Right kidney (tissue), 1 donor: Measurements from ENCODE around the gene KLHDC8A.
"Not testable (repeated sequence)": the region's sequence is repeated elsewhere in the genome, so short reads cannot be mapped to it uniquely, and the experiment has no call there.

Experiments used
- DNase-seq: peaks from one replicate; pipeline ENCODE4 v3.0.0-alpha.2; 2016

KLHDC8A gene

GRCh38 chr1:205318231-205318991, 38.3 kb downstream of the KLHDC8A start:
- DNase-seq = no peak

DNA sequence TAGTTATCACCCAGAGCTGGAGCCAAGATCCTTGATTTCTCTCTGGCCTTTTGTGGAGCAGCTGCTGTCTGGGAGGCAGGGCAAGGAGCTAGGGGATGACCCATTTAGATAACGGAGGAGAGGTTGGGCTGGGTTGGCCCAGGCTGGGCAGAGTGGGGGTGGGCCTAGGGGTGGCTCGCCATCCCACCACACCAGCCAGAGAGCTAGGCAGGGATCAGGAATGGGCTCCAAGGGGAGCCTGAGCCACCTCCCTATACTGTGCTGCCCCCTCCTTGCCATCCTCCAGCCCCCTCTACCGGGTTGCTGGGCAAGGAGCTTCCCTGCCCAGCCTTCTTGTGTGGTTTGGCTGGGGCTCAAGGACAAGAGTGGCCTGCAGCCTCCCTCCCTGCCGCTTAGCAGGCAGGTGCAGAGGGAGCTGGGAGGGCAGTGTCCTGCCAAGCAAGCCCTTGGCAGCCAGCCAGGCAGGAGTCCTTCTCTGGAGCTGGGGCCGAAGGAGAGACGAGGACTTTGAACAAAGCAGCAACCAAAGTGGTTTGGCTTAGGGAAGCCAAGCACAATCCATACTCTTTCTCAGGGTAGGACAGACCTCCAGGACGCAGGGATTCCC, 39.3 kb downstream of the KLHDC8A start:
- DNase-seq = peak; percentile 50

DNA sequence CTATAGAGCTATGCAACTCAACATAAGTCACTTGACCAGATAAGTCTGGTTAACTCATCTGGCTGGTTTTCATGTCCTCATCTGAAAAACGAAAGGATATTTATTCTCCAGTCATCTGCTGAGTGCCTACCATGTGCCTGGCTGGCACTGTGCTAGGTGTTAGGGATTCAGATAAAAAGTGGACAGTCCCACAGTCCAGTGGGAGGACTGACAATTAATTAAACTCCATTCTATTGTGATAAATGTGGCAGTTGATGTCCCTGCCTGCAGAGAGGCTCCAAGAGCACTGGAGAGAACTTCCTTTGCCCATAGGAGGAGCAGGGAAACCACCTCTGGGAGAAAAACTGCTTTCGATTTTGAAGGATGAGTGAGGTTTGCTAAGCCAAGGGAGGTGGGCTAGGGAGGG, 40.6 kb downstream of the KLHDC8A start:
- no peak for DNase-seq

- DNase-seq = no peak
These were observed 41.6 kb downstream of the KLHDC8A start for GRCh38 chr1:205315008-205315618.

DNA sequence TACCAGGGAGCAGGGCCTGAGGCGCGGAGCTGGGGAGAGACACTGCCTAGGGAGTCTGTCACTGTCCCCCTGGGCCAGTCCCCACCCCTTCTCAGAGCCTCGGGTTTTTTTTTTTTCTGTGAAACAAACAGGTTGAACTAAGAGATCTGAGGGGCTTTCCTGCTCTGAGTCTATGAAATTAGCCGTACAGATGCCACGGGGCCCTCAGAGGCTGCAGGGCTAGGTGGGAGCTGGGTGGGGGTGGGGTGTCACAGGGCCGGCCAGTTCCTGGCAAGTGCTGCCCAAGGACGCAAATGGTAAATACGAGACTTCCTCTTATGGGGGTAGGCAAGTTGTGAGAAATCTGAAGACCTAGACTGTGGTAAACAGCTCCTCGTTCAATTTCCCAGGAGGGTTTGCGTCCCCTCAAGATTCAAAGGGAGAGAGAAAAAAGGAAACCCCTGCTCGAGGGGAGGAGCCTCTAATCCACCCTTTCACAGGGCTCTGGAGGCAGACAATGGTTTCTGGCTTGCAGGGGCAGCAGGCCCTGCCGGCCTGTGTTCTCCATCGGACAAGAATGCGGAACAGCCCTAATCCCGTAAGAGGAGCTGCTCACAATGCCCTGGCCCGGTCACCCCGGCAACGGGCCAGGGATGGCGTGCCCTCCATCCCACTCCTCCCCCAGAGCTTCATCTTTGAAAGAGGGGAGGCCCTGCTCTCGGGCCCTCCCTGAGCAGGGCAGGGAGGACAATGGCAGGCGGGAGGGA, 43.0 kb downstream of the KLHDC8A start:
- peak; percentile 76 for DNase-seq

DNA sequence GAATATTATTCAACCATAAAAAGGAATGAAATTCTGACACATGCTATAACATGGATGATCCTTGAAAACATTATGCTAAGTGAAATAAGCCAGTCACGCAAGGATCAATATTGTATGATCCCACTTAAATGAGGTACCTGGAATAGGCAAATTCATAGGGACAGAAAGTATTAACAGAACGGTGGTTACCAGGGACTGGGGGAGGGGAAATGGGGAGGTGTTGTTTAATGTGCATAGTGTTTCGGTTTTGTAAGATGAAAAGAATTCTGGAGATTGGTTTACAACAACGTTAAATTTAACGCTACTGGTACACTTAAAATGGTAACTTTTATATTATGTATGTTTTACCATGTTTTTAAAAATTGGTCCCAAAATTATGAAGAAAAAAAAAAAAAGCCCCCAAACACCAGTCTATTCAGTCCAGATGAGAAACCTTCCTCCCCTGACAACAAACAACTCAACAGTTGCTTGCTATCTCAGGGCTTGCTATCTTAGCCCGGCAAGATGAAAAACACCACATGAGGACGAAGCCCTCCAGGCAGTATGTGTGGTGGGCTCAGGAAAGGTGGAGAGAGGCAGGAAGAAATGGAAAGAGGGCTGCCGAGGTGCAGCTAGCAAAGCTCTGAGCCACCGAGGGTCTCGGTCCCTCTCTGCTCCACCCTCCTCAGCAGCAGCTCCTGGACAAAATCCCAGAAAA, 43.7 kb downstream of the KLHDC8A start:
- DNase-seq = no peak

GRCh38 chr1:205310976-205311704, 45.6 kb downstream of the KLHDC8A start:
- no peak for DNase-seq

DNA sequence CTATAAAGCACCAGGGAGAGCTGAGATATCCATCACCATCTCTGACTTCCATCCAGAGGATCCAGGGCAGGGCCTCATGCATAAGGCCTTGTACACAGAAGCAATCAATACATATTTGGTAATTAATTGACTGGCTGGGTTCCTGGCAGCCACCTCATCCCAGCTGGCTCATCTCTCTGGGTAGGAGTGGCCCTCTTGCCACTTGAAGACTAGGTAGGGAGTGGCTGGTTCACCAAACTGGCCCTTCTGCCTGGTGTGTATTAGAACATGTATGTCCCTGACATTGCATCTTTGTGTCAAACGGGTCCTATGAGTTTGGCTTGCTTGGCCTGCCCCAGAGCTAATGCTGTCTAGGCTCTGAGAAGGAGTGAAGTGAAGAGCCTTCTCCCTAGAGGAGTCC, 47.0 kb downstream of the KLHDC8A start:
- DNase-seq = no peak

DNA sequence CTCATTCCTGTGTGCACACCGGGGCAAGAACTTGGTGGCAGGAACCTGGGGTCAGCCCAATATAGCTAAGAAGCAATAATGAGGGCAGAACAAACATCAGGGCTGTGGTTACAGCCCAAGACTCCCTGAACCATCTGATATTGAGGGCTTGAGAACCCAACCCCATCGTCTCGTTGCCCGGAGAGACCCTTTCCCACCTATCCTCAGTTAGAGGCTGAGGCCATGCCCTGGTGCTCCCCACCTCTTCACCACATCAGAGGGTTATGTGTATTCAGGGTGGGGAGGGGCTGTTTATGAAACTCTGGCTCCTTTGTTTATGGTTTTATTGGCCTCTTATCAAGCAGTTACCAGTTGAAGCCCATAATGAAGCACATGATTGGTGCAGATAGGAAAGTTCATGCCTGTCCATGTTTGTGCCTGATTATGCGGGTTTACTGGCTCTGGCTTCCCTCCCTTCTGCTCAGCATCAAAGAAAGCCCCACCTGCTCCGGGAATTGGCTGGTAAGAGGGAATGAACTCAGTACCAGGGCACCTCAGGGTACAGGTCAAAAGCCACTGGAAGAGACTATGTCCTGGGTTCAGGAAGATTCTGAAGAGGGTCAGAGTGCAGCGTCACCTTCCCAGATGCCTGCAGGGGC, 49.7 kb downstream of the KLHDC8A start:
- no peak for DNase-seq

DNA sequence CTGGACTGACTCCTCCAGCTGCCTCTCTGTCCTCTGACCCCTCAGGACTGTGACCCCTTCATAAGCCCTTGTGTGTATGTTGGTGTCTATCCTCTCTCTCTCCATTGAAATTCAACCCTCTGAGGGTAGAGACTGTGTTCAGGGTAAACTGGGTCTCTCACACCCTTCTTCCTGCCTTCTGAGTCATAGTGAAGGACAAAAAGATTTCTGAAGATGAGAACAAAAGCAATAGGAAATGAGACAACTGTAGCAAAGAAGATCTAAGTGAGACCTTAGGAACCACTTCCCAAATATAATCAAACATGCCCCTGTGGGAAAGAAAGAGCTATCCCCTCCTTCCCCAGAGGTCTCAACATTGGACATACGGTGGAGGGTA, 52.0 kb downstream of the KLHDC8A start:
- DNase-seq = no peak

DNA sequence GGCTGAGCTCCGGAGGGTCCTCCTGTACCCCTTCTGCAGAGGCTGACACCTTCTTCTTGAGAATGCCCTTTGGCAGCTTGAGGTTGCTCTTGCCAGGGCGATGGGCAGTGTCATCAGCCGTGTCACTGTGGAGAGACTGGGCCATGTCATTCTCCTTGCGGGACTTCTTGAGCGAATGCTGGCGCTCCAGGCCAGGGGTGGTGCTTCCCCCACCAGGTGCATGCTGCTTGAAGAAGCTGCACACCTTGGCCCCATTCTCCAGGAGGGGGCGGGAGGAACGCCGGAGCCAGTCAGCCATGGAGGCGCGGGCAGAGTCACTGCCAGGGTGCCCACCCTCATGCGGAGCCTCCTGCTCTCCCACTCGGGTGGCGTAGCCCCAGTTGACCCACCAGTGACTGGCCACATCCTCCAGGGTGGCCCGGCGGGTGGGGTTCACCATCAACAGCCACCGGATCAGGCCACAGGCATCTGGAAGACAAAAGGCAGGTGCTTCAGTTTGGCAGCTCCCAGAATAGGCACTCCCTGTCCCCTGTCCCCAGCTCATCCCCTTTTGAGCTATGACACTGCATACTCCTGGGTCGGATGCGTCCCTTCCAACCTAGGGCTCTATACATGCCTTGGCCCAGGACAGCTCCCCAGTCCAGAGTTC, 52.6 kb downstream of the KLHDC8A start:
- DNase-seq = no peak

- DNase-seq = no peak
These were observed 53.4 kb downstream of the KLHDC8A start for GRCh38 chr1:205303247-205303888.

DNA sequence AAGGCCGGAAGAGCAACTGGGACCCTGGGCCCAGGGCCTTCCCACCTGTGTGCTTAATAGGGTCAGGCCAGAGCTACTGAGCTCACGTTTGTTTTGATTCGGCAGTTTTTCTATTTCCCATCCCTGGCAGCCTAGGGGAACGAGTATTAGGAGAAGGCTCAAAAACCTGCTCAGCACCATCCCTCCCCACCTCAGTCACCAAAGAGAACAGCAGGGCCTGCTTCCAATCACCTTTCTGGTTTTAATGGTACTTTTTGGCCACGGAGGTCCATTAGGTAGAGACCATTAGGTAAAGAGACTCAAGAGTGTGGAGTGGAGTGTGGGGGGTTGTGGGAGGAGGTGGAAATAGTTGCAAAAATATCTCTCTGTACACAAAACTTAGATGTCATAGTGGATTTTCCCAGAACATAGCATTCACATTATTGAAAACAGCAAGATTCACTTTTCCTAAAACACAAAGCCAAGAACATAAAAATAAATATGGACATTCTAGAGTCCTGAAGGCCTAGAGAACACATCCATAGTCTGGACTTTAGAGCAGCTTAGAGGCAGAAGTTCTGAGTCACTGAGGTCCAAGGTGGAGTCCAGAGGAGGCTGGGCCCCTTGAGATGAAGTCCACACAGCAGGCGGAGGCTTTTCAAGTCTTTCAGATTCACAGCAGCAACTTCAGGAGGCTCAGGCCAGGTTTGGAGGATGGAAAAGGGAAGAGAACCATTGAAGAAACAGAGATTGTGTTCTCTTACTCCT, 54.7 kb downstream of the KLHDC8A start:
- no peak for DNase-seq

DNA sequence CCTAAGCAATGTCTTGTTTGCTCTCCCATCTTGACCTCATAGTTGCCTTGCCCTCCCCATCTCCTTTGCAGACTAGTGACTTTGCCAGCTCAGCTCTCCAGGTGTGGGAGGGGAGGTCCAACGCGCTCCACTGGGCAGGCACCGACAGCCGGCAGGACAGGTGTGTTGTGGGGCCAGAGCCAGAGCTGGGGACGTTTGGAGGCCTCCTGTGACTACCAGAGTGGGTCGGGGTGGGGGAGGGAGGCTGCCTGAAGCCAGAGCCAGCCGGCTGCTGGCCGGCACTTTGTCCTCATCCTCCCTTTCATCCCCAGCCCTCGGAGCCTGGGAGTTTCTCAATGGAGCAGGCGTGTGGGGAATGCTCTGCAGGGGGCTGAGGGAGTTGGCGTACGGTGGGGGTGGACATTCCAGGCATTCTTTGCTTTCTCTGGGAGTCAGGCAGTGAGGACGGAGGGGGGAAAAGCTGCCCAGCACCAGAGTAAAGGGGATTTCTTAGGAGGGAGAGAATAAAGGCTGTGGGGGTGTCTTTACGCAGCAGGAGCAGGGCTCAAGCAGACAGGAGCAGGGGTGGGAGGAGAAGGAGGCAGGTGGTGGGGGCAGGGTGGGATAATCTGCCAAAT, 55.4 kb downstream of the KLHDC8A start:
- peak; percentile 82 for DNase-seq

DNA sequence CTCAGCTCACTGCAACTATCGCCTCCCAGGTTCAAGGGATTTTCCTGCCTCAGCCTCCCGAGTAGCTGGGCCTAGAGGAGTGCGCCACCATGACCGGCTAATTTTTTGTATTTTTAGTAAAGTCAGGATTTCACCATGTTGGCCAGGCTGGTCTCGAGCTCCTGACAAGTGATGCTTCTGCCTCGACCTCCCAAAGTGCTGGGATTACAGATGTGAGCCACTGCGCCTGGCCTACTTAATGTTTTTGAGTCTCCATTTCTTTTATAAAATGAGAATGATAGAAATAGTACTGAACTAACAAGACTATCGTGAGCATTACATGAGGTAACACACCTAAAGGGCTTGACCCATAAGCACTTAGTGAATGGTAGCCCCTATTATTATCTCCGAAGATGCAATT, 56.6 kb downstream of the KLHDC8A start:
- DNase-seq = no peak

- peak; percentile 63 for DNase-seq
These were observed 58.3 kb downstream of the KLHDC8A start for GRCh38 chr1:205298191-205298994.

DNA sequence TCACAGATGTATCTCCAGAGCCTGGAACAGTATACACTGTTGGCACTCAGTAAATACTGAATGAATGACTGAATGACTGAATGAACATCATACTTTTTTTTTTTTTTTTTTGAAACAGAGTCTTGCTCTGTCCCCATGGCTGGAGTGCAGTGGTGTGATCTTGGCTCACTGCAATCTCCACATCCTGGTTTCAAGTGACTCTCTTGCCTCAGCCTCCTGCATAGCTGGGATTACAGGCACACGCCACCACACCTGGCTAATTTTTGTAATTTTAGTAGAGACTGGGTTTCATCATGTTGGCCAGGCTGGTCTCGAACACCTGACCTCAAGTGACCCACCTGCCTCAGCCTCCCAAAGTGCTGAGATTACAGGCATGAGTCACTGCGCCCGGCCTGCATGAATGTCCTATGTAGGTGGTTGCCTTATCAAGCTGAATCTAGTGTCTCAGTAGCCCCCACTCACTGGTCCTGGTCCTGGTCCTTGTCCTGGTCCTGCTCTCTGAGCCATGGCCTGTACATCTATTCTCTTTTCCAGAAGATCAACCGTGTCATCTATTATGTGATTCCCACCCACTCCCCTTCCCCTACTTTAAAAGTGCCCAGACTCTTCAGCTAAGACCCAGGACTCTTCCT, 59.1 kb downstream of the KLHDC8A start:
- not testable (repeated sequence) for DNase-seq

DNA sequence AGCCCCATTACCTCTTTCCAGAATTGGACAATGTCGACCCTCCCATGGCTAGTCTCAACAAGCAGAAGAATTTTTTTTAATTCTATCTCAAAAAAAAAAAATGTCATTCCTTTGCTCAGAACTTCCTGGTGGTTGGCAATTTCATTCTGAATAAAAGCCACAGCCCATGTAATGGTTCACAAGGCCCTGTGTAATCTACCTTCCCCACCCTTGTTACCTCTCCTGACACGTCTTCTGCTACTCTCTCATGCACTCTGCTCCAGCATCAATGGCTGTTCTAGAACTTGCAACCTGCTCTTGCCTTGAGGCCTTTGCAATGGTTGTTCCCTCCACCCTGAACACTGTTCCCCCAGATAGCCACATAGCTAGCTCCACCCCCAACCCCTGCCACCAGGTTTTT, 60.6 kb downstream of the KLHDC8A start:
- DNase-seq = no peak
